WI38 (cell line): Measurements from ENCODE around the gene SELENOO.

Source experiments
- H3K4me3 ChIP-seq: 2 replicates; pipeline ENCODE4 v1.5.1; 2011; ENCODE audit warnings: low read depth, mild to moderate bottlenecking, control low read depth, low read length
- TF ChIP-seq, protein P1 (sequence below): IDR thresholded peaks from 2 replicates; pipeline ENCODE4 v1.5.1; 2012; ENCODE audit warnings: low read depth, mild to moderate bottlenecking, control low read depth, low read length

SELENOO gene

DNA sequence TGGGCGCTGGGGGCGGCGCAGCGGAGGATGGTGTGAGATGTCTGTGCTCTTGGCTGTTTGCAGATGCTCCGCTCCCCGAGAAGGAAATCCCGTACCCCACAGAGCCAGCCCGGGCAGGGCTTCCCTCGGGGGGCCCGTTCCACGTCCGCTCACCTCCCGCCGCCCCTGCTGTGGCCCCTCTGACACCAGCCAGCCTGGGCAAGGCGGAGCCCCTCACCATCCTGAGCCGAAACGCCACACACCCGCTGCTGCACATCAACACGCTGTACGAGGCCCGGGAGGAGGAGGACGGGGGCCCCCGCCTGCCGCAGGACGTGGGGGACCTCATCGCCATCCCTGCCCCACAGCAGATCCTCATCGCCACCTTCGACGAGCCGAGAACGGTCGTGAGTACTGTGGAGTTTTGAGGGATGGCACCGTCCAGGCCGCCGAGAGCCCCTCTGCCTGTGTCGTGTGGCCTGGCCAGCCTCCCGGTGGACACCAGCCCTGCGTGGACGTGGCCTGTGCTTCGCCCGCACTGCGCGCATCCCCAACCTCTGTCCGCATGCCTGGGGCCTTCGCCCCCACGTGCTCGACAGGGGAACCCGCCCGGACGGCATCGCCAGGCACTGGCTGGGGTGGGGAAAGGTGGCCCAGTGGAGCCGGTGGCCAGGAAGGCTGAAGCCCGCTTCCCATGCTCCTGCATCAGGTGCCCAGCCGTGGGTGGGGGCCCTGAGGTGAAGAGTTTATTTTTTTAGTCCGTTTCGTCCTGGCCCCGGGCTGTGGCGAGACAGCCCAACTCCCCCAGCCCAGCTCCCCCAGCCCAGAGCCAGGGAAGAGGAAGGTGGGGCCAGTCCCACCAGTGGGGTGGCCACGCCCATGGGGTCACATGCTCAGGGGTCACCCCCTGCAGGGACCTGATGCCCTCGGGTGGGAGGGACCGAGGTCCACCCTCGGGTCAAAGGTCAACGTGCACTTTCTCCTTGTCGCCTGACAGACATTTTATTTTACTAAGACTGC is 21.6 kb upstream of the SELENOO start:
- no peak overlapping the region for H3K4me3 ChIP-seq
- TF ChIP-seq, protein P1, sequence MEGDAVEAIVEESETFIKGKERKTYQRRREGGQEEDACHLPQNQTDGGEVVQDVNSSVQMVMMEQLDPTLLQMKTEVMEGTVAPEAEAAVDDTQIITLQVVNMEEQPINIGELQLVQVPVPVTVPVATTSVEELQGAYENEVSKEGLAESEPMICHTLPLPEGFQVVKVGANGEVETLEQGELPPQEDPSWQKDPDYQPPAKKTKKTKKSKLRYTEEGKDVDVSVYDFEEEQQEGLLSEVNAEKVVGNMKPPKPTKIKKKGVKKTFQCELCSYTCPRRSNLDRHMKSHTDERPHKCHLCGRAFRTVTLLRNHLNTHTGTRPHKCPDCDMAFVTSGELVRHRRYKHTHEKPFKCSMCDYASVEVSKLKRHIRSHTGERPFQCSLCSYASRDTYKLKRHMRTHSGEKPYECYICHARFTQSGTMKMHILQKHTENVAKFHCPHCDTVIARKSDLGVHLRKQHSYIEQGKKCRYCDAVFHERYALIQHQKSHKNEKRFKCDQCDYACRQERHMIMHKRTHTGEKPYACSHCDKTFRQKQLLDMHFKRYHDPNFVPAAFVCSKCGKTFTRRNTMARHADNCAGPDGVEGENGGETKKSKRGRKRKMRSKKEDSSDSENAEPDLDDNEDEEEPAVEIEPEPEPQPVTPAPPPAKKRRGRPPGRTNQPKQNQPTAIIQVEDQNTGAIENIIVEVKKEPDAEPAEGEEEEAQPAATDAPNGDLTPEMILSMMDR, result no peak

DNA sequence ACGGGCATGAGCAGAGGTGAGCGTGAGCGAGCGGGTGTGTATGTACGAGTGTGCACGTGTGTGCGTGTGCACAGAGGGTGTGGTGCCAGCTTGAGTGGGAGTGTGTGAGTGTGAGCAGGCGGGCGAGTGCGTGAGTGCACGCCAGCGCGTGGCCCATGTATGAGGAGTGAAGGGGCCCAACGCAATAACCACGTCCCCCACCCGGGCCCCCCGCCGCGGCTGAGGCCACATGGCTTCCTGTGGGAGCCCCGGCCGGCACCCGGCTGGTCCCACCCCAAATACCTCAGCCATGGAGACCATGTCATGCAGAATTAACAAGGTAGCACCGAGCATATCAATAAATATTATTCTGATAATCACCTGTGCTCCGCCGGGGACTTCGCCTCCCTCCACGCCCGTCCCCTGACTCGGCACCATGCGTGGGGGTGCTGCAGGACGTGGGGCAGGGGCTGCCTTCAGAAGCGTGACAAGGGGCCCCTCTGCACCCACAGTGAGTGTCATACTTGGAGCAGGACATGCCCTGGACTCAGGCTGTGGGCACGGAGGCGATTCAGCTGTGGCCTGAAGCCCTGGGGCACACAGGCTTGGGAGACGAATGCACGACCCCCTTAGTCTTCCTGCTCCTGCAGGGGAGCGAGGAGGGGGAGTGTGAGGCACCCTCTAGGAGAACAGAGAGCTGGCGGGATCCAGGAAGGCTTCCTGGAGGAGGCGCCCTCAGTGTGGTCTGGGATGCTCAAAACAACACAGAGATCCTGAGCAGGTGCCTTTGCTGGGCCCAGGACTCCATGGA is 20.7 kb upstream of the SELENOO start:
- no peak overlapping the region for H3K4me3 ChIP-seq
- TF ChIP-seq, protein P1, result no peak

DNA sequence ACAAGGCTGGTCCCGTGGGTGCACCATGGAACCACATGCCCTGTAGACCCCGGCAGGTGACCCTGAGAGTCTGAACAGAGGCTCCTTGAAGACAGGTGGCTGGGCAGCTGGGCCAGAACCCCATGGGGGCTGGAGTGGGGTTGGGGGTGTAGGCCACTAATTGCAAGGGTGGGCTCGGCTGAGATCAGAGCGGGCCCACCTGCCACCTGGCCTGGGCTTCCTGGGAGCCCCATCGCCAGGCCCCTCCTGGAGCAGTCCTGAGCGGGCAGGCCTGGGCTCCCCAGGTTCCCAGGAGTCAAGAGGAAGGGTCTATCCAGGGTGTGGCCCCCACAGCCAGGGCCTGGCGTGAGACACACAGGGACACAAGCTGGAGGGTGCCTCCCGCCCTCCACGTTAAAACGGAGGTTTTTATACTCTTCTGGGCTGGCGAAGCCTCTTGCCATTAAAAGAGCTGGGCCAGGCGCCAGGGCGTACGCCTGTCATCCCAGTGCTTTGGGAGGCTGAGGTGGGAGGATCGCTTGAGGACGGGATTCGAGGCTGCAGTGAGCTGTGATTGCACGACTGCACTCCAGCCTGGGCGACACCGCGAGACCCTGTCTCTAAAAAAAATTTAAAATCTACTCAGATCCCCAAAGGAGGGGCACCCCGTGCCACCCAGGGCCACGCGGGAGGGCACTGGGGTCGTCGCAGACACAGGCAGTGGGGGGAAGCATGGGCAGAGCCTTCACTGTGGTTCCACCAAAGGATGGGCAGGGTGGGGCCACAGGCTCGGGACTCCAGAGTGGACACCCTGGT is 19.9 kb upstream of the SELENOO start:
- TF ChIP-seq, protein P1, result no peak
- H3K4me3 ChIP-seq, result no peak overlapping the region

DNA sequence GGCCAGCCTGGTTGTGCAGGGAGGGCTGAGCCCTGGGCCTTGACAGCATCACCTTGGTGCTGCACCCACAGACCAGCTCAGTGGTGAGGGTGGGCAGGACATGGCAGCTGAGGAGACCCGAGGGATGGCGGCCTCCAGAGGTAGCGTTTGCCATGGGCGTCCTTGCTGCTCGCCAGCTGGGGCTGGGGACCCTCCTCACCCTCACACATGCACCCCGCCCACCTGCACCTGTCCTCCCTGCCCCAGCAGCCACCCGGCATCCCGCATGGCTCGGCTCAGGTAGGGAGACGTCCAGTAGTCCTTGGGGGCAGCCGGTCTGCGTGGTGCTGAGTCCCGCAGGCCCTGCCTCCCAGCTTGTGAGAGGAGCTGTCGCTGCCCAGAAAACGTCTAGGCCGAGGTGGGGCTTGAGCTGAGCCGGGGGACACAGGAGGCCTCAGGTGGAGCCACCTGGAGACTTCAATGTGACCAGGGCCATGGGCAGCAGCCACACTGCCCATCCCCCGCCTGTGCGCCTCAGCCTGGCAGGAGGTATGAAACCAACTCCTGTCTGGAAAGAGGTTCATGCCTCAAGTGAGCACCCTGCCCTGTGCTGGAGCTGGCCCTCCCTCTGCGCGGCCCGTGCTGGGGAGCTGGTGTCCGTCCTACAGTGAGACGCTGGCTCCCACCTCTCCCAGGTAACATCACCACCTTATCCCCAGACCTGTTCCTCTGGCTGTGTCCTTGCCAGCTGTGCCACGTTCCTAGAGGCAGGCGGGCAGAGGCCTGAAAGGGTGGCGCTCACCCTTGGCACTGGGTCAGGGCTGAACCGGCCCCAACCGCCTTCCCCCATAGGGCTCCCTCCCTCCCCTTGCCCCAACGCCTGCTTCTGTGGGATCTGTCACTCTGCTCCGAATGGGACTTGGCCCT is 18.4 kb upstream of the SELENOO start:
- TF ChIP-seq, protein P1, result no peak
- no peak overlapping the region for H3K4me3 ChIP-seq

DNA sequence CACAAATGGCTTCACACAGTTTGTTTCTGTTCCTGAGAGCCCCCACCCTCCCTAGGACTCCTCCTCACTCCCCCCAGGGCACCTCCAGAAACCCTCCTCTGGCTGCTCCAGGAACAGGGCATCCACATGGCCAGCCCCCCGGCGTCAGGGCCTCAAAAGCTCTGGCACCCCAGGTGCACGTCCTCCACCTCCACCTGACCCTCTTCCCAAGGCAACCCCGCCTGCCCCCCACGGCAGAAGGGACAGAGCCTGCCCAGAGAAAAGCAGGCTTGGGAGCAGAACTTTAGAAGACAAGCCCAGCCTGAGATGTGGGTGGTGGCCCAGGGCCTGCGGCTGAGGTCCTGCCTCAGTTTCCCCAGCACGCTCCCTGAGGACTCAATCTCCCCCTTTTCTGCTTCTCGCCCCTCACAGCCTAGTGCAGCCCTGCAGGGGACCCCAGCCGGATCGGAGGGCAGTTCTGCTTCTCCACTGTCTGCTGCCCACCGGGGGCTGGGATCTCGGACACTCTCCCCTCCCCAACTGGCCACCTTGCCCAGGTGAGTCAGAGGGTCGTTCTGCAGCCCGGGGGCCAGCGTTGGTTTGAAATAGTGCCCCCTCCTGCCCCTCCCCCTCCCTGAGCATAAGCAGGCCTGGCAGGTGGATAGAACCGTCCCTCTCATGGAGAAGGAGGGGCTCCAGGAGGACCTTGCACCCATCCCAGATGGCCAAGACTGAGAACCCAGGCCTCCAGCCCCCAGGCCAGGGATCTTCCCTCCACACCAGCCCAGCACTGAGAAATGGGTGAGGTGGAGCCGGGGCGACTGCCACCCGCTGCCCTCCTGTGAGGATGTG is 17.5 kb upstream of the SELENOO start:
- no peak overlapping the region for H3K4me3 ChIP-seq
- TF ChIP-seq, protein P1, result no peak
